Peyer's patch (tissue), 4 donors: ENCODE data around the gene PSMB2.

Experiments used
- CTCF ChIP-seq, 6 experiments: fragments of 450-650 bp in 4 of 6; fragments of 200-600 bp in 2 of 6; sonication (generic) in 1 of 6; IDR thresholded peaks; one replicate each; pipeline ENCODE4 v1.5.1; 2017 to 2019; ENCODE audit warnings: antibody characterized with exemption in 6 of 6, mild to moderate bottlenecking in 3 of 6, moderate library complexity in 1 of 6
- POLR2A ChIP-seq, 2 donors: fragments of 450-650 bp; IDR thresholded peaks; one replicate each; pipeline ENCODE4 v1.5.1; 2017; ENCODE audit warnings: antibody characterized with exemption in 2 of 2, mild to moderate bottlenecking in 2 of 2, moderate library complexity in 2 of 2

GRCh38 chr1:35555601-35556477, 85.5 kb downstream of the PSMB2 start:
- TF ChIP-seq CTCF (IDR thresholded peaks at IDR 0.05) (no peak), POLR2A (IDR thresholded peaks at IDR 0.05) (no peak)
